ENCODE measurements around the gene MLXIP.
A peak's percentile ranks its signal among the peaks of the same experiment; 100 is the strongest.

Gene MLXIP

DNA sequence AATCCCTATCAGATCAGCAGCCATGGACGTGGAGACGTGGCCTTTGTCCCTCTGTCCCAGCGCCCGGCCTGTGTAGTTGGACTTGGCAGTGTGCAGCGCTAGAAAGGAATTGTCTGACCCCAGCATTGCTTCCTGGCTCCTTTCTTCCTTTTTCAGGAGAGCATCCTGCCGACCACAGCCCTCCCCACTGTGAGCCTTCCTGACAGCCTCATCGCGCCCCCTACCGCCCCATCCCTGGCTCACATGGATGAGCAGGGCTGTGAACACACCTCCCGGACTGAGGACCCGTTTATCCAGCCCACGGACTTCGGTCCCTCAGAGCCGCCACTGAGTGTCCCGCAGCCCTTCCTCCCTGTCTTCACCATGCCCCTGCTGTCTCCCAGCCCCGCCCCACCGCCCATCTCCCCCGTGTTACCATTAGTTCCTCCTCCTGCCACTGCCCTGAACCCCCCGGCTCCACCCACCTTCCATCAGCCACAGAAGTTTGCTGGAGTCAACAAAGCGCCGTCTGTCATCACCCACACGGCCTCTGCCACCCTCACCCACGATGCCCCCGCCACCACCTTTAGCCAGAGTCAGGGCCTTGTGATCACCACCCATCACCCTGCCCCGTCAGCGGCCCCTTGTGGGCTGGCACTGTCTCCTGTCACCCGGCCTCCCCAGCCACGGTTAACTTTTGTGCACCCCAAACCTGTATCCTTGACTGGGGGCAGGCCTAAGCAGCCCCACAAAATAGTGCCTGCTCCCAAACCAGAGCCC, 54.8 kb downstream of the MLXIP start:
- no peak overlapping the region for H3K4me3 ChIP-seq (ENCODE audit: low read depth, low read length)
- peak; percentile 24 for TF ChIP-seq CTCF (IDR thresholded peaks at IDR 0.05; ENCODE audit: low read depth, low read length)
- DNase-seq (ENCODE audit: low read depth, low spot score): no peak
- in situ Hi-C loops (cut with HindIII; ENCODE audit: low sequenced_read_pairs): no loop called here

DNA sequence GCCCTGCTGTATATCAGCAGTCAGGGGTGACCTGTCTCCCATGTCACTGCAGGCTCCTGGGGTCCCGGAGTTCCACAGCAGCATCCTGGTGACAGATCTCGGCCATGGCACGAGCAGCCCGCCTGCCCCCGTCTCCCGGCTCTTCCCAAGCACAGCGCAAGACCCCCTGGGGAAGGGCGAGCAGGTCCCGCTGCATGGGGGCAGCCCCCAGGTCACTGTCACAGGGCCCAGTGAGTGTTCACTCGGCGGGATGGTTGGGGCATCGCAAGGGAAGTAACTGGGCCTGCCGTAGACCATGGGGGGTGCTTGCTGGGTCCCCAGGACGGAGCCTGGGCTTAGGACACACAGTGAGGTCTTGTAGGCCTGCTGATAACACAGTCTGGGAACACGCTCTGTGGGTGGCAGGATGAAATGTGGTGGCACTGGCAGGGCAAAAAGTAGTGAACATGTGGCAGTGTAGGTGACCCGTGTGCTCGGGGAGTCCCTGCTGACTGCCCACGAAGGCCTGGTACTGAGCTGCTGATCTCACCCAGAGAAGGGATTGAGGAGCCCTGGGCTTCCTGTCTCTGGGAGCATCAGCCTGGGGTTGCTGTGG, 57.0 kb downstream of the MLXIP start:
- TF ChIP-seq CTCF (IDR thresholded peaks at IDR 0.05; ENCODE audit: low read depth, low read length): no peak
- DNase-seq (ENCODE audit: low read depth, low spot score): no peak
- in situ Hi-C loops (cut with HindIII; ENCODE audit: low sequenced_read_pairs): no loop called here
- H3K4me3 ChIP-seq (ENCODE audit: low read depth, low read length): no peak overlapping the region

DNA sequence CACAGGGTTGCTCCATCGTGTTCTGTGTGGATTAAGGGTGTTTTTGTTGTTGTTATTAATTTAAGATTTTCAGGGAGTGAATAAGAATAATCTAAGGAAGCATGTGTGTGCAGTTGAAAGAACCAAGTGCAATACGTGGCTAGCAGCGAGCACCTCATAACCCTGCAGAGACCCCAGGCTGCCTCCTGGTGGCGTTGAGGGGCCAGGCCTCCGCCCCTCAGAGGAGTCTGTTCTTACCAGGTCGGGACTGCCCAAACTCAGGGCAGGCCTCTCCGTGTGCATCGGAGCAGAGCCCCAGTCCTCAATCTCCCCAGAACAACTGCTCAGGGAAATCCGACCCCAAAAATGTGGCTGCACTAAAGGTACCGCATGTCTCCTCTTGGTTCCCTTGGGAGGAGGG, 58.7 kb downstream of the MLXIP start:
- peak; percentile 27 for TF ChIP-seq CTCF (IDR thresholded peaks at IDR 0.05; ENCODE audit: low read depth, low read length)
- no peak for DNase-seq (ENCODE audit: low read depth, low spot score)
- in situ Hi-C loops (cut with HindIII; ENCODE audit: low sequenced_read_pairs): no loop called here
- H3K4me3 ChIP-seq (ENCODE audit: low read depth, low read length): no peak overlapping the region

DNA sequence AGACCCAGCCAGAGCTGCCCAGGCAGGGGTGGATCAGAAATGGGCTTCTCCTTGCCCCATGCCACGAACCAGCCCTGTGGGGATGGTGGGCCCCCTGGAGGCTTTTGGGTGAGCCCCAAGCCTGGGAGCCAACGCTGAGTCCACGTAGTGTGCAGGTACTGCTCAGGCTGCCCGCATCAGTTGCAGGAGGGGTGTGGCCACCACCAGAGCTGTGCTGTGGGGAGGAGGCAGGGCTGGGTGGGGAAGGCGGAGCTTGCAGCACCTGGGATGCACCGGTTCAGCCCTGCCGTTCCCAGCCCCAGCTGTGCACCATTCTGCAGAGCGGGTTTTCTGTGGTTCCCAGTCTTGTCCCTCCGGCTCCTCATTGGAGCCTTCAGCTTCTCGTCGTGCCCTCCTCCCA, 59.1 kb downstream of the MLXIP start:
- no peak overlapping the region for H3K4me3 ChIP-seq (ENCODE audit: low read depth, low read length)
- TF ChIP-seq CTCF (IDR thresholded peaks at IDR 0.05; ENCODE audit: low read depth, low read length): no peak
- DNase-seq (ENCODE audit: low read depth, low spot score): no peak
- in situ Hi-C loops (cut with HindIII; ENCODE audit: low sequenced_read_pairs): no loop called here

DNA sequence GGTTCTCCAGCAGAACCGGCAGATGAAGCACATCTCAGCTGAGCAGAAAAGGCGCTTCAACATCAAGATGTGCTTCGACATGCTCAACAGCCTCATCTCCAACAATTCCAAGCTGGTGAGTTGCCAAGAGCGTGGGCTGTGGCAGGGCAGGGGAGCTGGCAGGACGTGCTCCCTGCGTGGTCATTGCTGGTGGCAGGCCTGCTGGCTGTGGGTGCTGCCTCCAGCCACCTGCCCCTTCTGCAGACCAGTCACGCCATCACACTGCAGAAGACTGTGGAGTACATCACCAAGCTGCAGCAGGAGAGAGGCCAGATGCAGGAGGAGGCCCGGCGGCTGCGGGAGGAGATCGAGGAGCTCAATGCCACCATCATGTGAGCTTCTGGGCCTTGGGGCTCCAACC, 59.6 kb downstream of the MLXIP start:
- no peak for DNase-seq (ENCODE audit: low read depth, low spot score)
- in situ Hi-C loops (cut with HindIII; ENCODE audit: low sequenced_read_pairs): no loop called here
- TF ChIP-seq CTCF (IDR thresholded peaks at IDR 0.05; ENCODE audit: low read depth, low read length): no peak
- no peak overlapping the region for H3K4me3 ChIP-seq (ENCODE audit: low read depth, low read length)

DNA sequence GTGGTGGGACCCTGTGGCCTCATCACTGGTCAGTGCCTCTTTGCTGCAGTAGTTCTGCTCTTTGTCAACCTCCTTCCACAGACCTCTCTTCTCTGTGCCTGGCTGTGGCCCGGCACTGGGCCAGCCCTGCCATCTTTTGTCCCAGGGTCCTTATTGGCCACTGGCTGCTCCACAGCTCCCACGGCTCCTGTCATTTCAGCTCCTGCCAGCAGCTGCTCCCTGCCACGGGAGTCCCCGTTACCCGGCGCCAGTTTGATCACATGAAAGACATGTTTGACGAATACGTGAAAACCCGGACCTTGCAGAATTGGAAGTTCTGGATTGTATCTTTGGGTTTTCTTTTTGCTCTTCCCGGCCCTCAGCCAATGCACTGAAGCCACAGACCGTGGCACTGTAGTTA, 60.1 kb downstream of the MLXIP start:
- no peak overlapping the region for H3K4me3 ChIP-seq (ENCODE audit: low read depth, low read length)
- DNase-seq (ENCODE audit: low read depth, low spot score): no peak
- TF ChIP-seq CTCF (IDR thresholded peaks at IDR 0.05; ENCODE audit: low read depth, low read length): no peak
- in situ Hi-C loops (cut with HindIII; ENCODE audit: low sequenced_read_pairs): no loop called here

Data from astrocyte of the spinal cord (primary cell).